ENCODE measurements around the gene LDLRAD2. TPM values are rescaled to one million over a fixed set of nuclear protein-coding genes. Genes with fewer than 3 reads are reported as not detected.

LDLRAD2 gene
- total and polyA plus RNA-seq, 2 of the 8 experiments (the other 6 are each of a cell fraction or from before 2014, with no cell fraction given): 0.48 to 0.74 TPM

GRCh38 chr1:21841852-21842466, 29.9 kb downstream of the LDLRAD2 start:
- FAIRE-seq: no peak
- H3K79me1 ChIP-seq (ENCODE audit: low read depth, low read length): no peaks in the 10 kb centered on the region
- no peak overlapping the region for H2AK5ac ChIP-seq (ENCODE audit: low read depth, low read length)
- DNase-seq (ENCODE audit: low read depth in 1 of 2, low spot score in 2 of 2): no peak
- no peak for TF ChIP-seq RXRA (IDR thresholded peaks at IDR 0.05; ENCODE audit: insufficient read depth, low read depth, low read length)
- no peak for TF ChIP-seq YY1 (IDR thresholded peaks at IDR 0.05; ENCODE audit: low read depth, low read length)
- no peak for TF ChIP-seq EP300 (IDR thresholded peaks at IDR 0.05; ENCODE audit: borderline replicate concordance in 1 of 2, low read depth in 2 of 2, low read length in 2 of 2)
- TF ChIP-seq TAF1 (IDR thresholded peaks at IDR 0.05; ENCODE audit: low read depth, low read length): no peak
- TF ChIP-seq CBX5 (IDR thresholded peaks at IDR 0.05; ENCODE audit: low read depth, low read length): no peak
- TF ChIP-seq KDM5A (IDR thresholded peaks at IDR 0.05; ENCODE audit: low read length): no peak
- no peak for TF ChIP-seq SIX5 (IDR thresholded peaks at IDR 0.05; ENCODE audit: low read depth, low read length)
- TF ChIP-seq KDM1A (IDR thresholded peaks at IDR 0.05; ENCODE audit: borderline replicate concordance, low read length): no peak
- TF ChIP-seq CHD1 (IDR thresholded peaks at IDR 0.05; ENCODE audit: low read depth, low read length): no peak
- TF ChIP-seq CEBPB (IDR thresholded peaks at IDR 0.05; ENCODE audit: low read depth, low read length): no peak
- no peaks in the 10 kb centered on the region for H3K4me1 ChIP-seq (replicated peaks in 1 of 4; ENCODE audit: control insufficient read depth in 3 of 4, insufficient read depth in 4 of 4, low read length in 3 of 4)
- no peak overlapping the region for H2BK120ac ChIP-seq (replicated peaks; ENCODE audit: low read depth, low read length)
- no peaks in the 10 kb centered on the region for H3K79me2 ChIP-seq (ENCODE audit: control insufficient read depth in 1 of 2, insufficient read depth in 2 of 2, low read length in 2 of 2)
- CTCF ChIA-PET (ENCODE audit: partially characterized antibody): interaction anchor here (0.9 to 1.7 kb wide), 4 partner anchors 12 to 25 kb away, joined by 3 to 4 read pairs (median 4); no protein-coding TSS in a partner anchor
- POLR2A ChIA-PET (ENCODE audit: partially characterized antibody): no interaction called here
- H4K91ac ChIP-seq (replicated peaks; ENCODE audit: insufficient read length, low read length): no peak overlapping the region
- no peak overlapping the region for H3K23ac ChIP-seq (ENCODE audit: insufficient read length)
- no peak overlapping the region for H3K4me3 ChIP-seq (ENCODE audit: extremely low read depth in 1 of 4, insufficient read depth in 2 of 4, low read depth in 3 of 4, low read length in 4 of 4)
- no peak overlapping the region for H4K5ac ChIP-seq (ENCODE audit: insufficient read length, low read depth, low read length)
- H3K9me3 ChIP-seq (ENCODE audit: insufficient read depth in 2 of 2, low read depth in 1 of 2, low read length in 1 of 2): no peaks in the 10 kb centered on the region
- no peaks in the 10 kb centered on the region; the same call in 1 of the 2 replicates for H3K23me2 ChIP-seq (ENCODE audit: low read depth, low read length)
- no peak overlapping the region for H3K14ac ChIP-seq (ENCODE audit: insufficient read length)
- H2BK12ac ChIP-seq (ENCODE audit: low read depth, low read length): no peak overlapping the region
- no peak overlapping the region for H2AFZ ChIP-seq (ENCODE audit: low read length)
- WGBS, 2 experiments (ENCODE audit: extremely low coverage in 1 of 2, insufficient coverage in 1 of 2, insufficient read length in 1 of 2, insufficient replicate concordance in 2 of 2, low coverage in 1 of 2, low lambda C conversion rate in 2 of 2, missing lambda C conversion rate in 1 of 2): 98% methylated on average over 20 of the region's 21 CpGs; no CpG with 5 or more reads in 1 of the 2 experiments
- no peaks in the 10 kb centered on the region for H3K27me3 ChIP-seq (replicated peaks in 1 of 4; ENCODE audit: control insufficient read depth in 3 of 4, extremely low read depth in 1 of 4, insufficient read depth in 3 of 4, low read length in 3 of 4)
- no peak overlapping the region for H3K18ac ChIP-seq (ENCODE audit: extremely low read depth, low read length)
- no peak overlapping the region for H3K4me2 ChIP-seq (ENCODE audit: insufficient read depth in 1 of 2, low read depth in 2 of 2, low read length in 2 of 2)
- peaks cover 0 to 6% of the 10 kb centered on the region in 2 experiments for H4K20me1 ChIP-seq (replicated peaks in 1 of 2; ENCODE audit: control insufficient read depth in 1 of 2, insufficient read depth in 2 of 2, low read length in 2 of 2)
- no peak overlapping the region for H2BK15ac ChIP-seq (ENCODE audit: low read length)
- no peak overlapping the region for H2BK20ac ChIP-seq (ENCODE audit: low read length)
- no peak overlapping the region for H3K4ac ChIP-seq (replicated peaks; ENCODE audit: insufficient read length, low read depth, low read length)
- no peak overlapping the region for H4K8ac ChIP-seq (ENCODE audit: extremely low read depth, insufficient read depth, low read length)
- H3K56ac ChIP-seq (replicated peaks; ENCODE audit: insufficient read length, low read depth, low read length): no peak overlapping the region
- peaks cover 12 to 50% (median 42%) of the 10 kb centered on the region in 4 experiments; a peak in 7 of 8 replicates for H3K36me3 ChIP-seq (ENCODE audit: control insufficient read depth in 2 of 4, insufficient read depth in 4 of 4, low read length in 3 of 4)
- H3K9ac ChIP-seq (replicated peaks in 1 of 4; ENCODE audit: extremely low read depth in 1 of 4, low read depth in 3 of 4, low read length in 3 of 4): no peak overlapping the region
- H2BK5ac ChIP-seq (ENCODE audit: low read depth, low read length): no peak overlapping the region
- no peak overlapping the region for H3K27ac ChIP-seq (ENCODE audit: low read depth, low read length)

All from H1 (cell line).